Liver (tissue), 9 donors: ENCODE data around the gene NDFIP1. TPM values are rescaled to one million over a fixed set of nuclear protein-coding genes. Genes with fewer than 3 reads are reported as not detected.
A peak's percentile ranks its signal among the peaks of the same experiment; 100 is the strongest.

Source experiments
- DNase-seq: peaks from one replicate; pipeline ENCODE4 v3.0.0-alpha.2; 2017; ENCODE audit warnings: low spot score
- H3K27ac ChIP-seq, 2 donors: one replicate each; pipeline ENCODE4 v1.7.0; 2013; ENCODE audit warnings: inconsistent platforms in 2 of 2, low read length in 2 of 2, control low read depth in 1 of 2, low read depth in 1 of 2, mild to moderate bottlenecking in 1 of 2
- H3K27me3 ChIP-seq, 4 donors: one replicate each; pipeline versions ENCODE4 v1.6.1 to v1.7.0; 2013; ENCODE audit warnings: low read length in 3 of 4, inconsistent platforms in 1 of 4, mild to moderate bottlenecking in 1 of 4, moderate library complexity in 1 of 4; ENCODE audit not compliant: control insufficient read depth in 4 of 4, insufficient read depth in 4 of 4
- H3K36me3 ChIP-seq, 4 donors: one replicate each; pipeline versions ENCODE4 v1.6.1 to v1.7.0; 2013; ENCODE audit warnings: low read length in 3 of 4, mild to moderate bottlenecking in 3 of 4, low read depth in 1 of 4, moderate library complexity in 1 of 4; ENCODE audit not compliant: control insufficient read depth in 4 of 4, insufficient read depth in 3 of 4
- H3K4me1 ChIP-seq, 4 donors: one replicate each; pipeline versions ENCODE4 v1.6.1 to v1.7.0; 2013; ENCODE audit warnings: low read length in 3 of 4, mild to moderate bottlenecking in 3 of 4, moderate library complexity in 1 of 4; ENCODE audit not compliant: control insufficient read depth in 4 of 4, insufficient read depth in 4 of 4
- H3K4me3 ChIP-seq, 3 donors: one replicate each; pipeline versions ENCODE4 v1.6.1 to v1.7.0; 2013; ENCODE audit warnings: low read length in 3 of 3, control low read depth in 1 of 3, low read depth in 1 of 3, mild to moderate bottlenecking in 1 of 3
- H3K9ac ChIP-seq, 2 donors: one replicate each; pipeline ENCODE4 v1.7.0; 2013; ENCODE audit warnings: low read length in 2 of 2, mild to moderate bottlenecking in 2 of 2, moderate library complexity in 2 of 2, control low read depth in 1 of 2, low read depth in 1 of 2
- H3K9me3 ChIP-seq, 4 donors: one replicate each; pipeline versions ENCODE4 v1.6.1 to v1.7.0; 2013; ENCODE audit warnings: low read length in 3 of 4; ENCODE audit not compliant: control insufficient read depth in 4 of 4
- CTCF ChIP-seq: fragments of 150-350 bp; IDR thresholded peaks from 2 replicates; pipeline ENCODE4 v1.5.1; 2017; ENCODE audit warnings: improper control_type of control experiment, low read depth, low read length; ENCODE audit not compliant: missing input control
- FOXA1 ChIP-seq: IDR thresholded peaks from 2 replicates; pipeline ENCODE4 v1.6.1; 2016; ENCODE audit warnings: antibody characterized with exemption
- FOXA2 ChIP-seq: IDR thresholded peaks from 2 replicates; pipeline ENCODE4 v1.6.1; 2016; ENCODE audit warnings: antibody characterized with exemption
- GABPA ChIP-seq, 2 donors: IDR thresholded peaks in 1 of 2; conservative IDR thresholded peaks in 1 of 2; 2 replicates each; pipeline ENCODE4 v1.6.1; 2016; ENCODE audit warnings: antibody characterized with exemption in 2 of 2, mild to moderate bottlenecking in 1 of 2, moderate library complexity in 1 of 2
- HNF4A ChIP-seq, 2 donors: conservative IDR thresholded peaks; 2 replicates each; pipeline ENCODE4 v1.6.1; 2016; ENCODE audit warnings: antibody characterized with exemption in 2 of 2, mild to moderate bottlenecking in 2 of 2
- HNF4G ChIP-seq: IDR thresholded peaks from 2 replicates; pipeline ENCODE4 v1.6.1; 2016; ENCODE audit warnings: antibody characterized with exemption
- JUND ChIP-seq, 2 donors: IDR thresholded peaks; 2 replicates each; pipeline ENCODE4 v1.6.1; 2016; ENCODE audit warnings: antibody characterized with exemption in 2 of 2
- NR2F2 ChIP-seq: IDR thresholded peaks from 2 replicates; pipeline ENCODE4 v1.6.1; 2016; ENCODE audit warnings: antibody characterized with exemption
- RAD21 ChIP-seq, 2 donors: IDR thresholded peaks; 2 replicates each; pipeline ENCODE4 v1.6.1; 2016; ENCODE audit warnings: antibody characterized with exemption in 2 of 2, mild to moderate bottlenecking in 2 of 2
- REST ChIP-seq: IDR thresholded peaks from 2 replicates; pipeline ENCODE4 v1.6.1; 2016; ENCODE audit warnings: antibody characterized with exemption, mild to moderate bottlenecking
- RXRA ChIP-seq, 2 donors: IDR thresholded peaks; 2 replicates each; pipeline ENCODE4 v1.6.1; 2017 to 2018; ENCODE audit warnings: antibody characterized with exemption in 2 of 2, mild to moderate bottlenecking in 1 of 2
- SP1 ChIP-seq: IDR thresholded peaks from 2 replicates; pipeline ENCODE4 v1.6.1; 2018; ENCODE audit warnings: antibody characterized with exemption, mild to moderate bottlenecking
- TAF1 ChIP-seq: conservative IDR thresholded peaks from 2 replicates; pipeline ENCODE4 v1.6.1; 2016; ENCODE audit warnings: antibody characterized with exemption, mild to moderate bottlenecking
- YY1 ChIP-seq: IDR thresholded peaks from 2 replicates; pipeline ENCODE4 v1.6.1; 2016; ENCODE audit warnings: antibody characterized with exemption, mild to moderate bottlenecking
- WGBS: extraction: QIAGEN DNeasy Blood & Tissue Kit; methylation state at CpG from one replicate; pipeline ENCODE4 v1.1.7; 2013; 5-methylcytosine and 5-hydroxymethylcytosine counted together
- polyA plus RNA-seq, 2 donors: library from polyadenylated mRNA; stranded (reverse) in 1 of 2; unstranded in 1 of 2; fragments of 200-250 nt in 1 of 2; fragments of >200 nt in 1 of 2; fragmentation: Nextera tagmentation in 1 of 2; extraction: Ambion mirVana in 1 of 2; gene quantifications; one replicate each; pipeline versions ENCODE4 v1.2.1 to v1.2.3, GENCODE V29; 2013 to 2015
- total RNA-seq, 2 donors: library from RNA; depleted of rRNA; stranded (reverse); fragments of >200 nt; gene quantifications; one replicate each; pipeline ENCODE4 v1.2.3, GENCODE V29; 2014
- donor health status: healthy.
- donor health status: healthy.
- donor health status: healthy.
- donor health status: healthy.
- donor health status: healthy.

NDFIP1 gene
- total and polyA plus RNA-seq, 4 donors, result 43.5 to 68.1 (median 57.1) TPM

DNA sequence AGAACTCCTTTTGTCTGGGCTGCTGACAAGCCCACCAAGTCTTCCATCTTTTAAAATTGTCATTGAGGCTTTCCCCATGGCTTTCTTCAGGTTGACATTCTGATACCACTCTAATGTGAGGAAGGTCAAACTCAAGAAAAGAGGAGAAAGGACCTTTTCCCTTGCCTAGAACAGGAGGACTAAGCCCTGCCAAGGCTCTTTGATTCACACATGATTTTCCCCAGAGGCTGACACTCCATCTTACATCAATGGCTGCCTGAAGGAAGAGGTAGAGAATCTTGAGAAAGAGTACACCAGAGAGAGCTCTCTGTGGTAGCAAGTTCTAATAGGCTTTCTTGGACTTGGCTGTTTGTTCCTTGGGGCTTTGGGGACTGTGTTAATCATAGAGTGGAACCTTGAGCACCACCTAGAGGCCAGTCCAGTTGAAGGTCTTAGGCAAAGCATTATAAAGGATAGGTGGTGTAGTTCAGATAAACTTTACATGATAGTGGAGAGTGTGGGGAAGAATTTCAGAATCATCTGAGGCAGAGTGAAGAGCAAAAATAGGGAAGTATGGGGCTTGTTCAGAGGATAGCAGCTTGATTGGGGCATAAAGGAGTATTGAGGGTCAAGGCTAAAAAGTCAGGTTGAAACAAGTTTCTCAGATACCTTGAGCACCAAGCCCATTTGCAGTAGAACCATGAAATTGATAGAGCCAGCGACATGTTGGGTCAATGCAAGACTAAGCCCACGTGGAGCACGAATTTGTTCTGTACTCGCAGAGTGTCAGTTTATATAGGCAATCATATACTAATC, 36.7 kb downstream of the NDFIP1 start:
- no peak overlapping the region for H3K9ac ChIP-seq
- peaks cover 3 to 37% (median 21%) of the 10 kb centered on the region in 4 donors for H3K36me3 ChIP-seq
- H3K27me3 ChIP-seq, result no peaks in the 10 kb centered on the region
- TF ChIP-seq REST (no peak), RAD21 (IDR thresholded peaks at IDR 0.05) (peak; percentile 81 to 85), CTCF (peak; percentile 63), HNF4A (conservative IDR thresholded peaks at IDR 0.05) (no peak)
- no peak overlapping the region for H3K27ac ChIP-seq
- peaks cover 0 to 7% (median 6%) of the 10 kb centered on the region in 4 donors for H3K4me1 ChIP-seq
- peak; percentile 60 for DNase-seq
- WGBS, result 85% methylated on average over 4 of the region's 4 CpGs
- no peaks in the 10 kb centered on the region for H3K9me3 ChIP-seq
- H3K4me3 ChIP-seq, result no peak overlapping the region

- Histone ChIP-seq H3K9ac (no peak overlapping the region), H3K36me3 (peaks cover 0 to 33% (median 11%) of the 10 kb centered on the region in 4 donors), H3K27me3 (no peaks in the 10 kb centered on the region), H3K27ac (no peak overlapping the region), H3K4me3 (no peak overlapping the region), H3K9me3 (no peaks in the 10 kb centered on the region), H3K4me1 (peaks cover 0 to 7% (median 6%) of the 10 kb centered on the region in 4 donors)
- no peak for DNase-seq
- whole genome bisulfite sequencing, result 24% methylated on average over 1 of the region's 1 CpG
- TF ChIP-seq YY1 (no peak), RAD21 (IDR thresholded peaks at IDR 0.05) (peak; percentile 42 to 58), HNF4A (conservative IDR thresholded peaks at IDR 0.05) (peak; percentile 59 to 81), RXRA (IDR thresholded peaks at IDR 0.05) (peak in 1 of 2 donors; percentile 37), JUND (IDR thresholded peaks at IDR 0.05) (peak in 1 of 2 donors; percentile 18), FOXA2 (no peak), SP1 (peak; percentile 8)
These were observed 40.8 kb downstream of the NDFIP1 start for GRCh38 chr5:142149363-142149762.

- peaks cover 0 to 27% (median 6%) of the 10 kb centered on the region in 4 donors for H3K36me3 ChIP-seq
- WGBS, result 92% methylated on average over 8 of the region's 8 CpGs
- DNase-seq, result no peak
These were observed 41.9 kb downstream of the NDFIP1 start for GRCh38 chr5:142150431-142150830.

More at GRCh38 chr5:142150431-142150830, 41.9 kb downstream of the NDFIP1 start:
- Histone ChIP-seq H3K27me3 (no peaks in the 10 kb centered on the region), H3K9ac (no peak overlapping the region), H3K9me3 (no peaks in the 10 kb centered on the region), H3K4me1 (peaks cover 0 to 7% (median 6%) of the 10 kb centered on the region in 4 donors), H3K27ac (no peak overlapping the region), H3K4me3 (no peak overlapping the region)
- TF ChIP-seq GABPA (IDR thresholded peaks at IDR 0.05 in 1 of 2, conservative IDR thresholded peaks at IDR 0.05 in 1 of 2), result no peak
- TF ChIP-seq HNF4G, result no peak
- TF ChIP-seq JUND (IDR thresholded peaks at IDR 0.05), result no peak
- no peak for TF ChIP-seq REST
- no peak for TF ChIP-seq RAD21 (IDR thresholded peaks at IDR 0.05)
- no peak for TF ChIP-seq NR2F2
- TF ChIP-seq FOXA2, result no peak
- TF ChIP-seq YY1, result no peak
- TF ChIP-seq FOXA1, result no peak
- TF ChIP-seq HNF4A (conservative IDR thresholded peaks at IDR 0.05), result no peak
- no peak for TF ChIP-seq TAF1
- TF ChIP-seq SP1, result no peak
